H4 (cell line): ENCODE measurements around the gene RELL2. TPM values are rescaled to one million over a fixed set of nuclear protein-coding genes. Genes with fewer than 3 reads are reported as not detected.

Experiments used
- DNase-seq: peaks from one replicate; pipeline ENCODE4 v3.0.0-alpha.2; 2015; ENCODE audit warnings: low spot score
- total RNA-seq: library from RNA; depleted of rRNA; stranded (reverse); fragments of >200 nt; shearing (Covaris generic); gene quantifications from 2 replicates; pipeline ENCODE4 v1.2.3, GENCODE V29; 2014

The RELL2 gene
- total RNA-seq, 1 experiment from 2014 or later = 4.5 TPM

- DNase-seq = peak; percentile 95
These were observed 17.8 kb upstream of the RELL2 start, which contains the start of gene DIAPH1 for GRCh38 chr5:141618804-141619554. Gene DIAPH1, minus strand, starts transcription at chr5:141619000. Its CDS starts 86 bp downstream, at chr5:141618914.

- DNase-seq = no peak
These were observed 13.6 kb upstream of the RELL2 start for GRCh38 chr5:141623186-141623585.

GRCh38 chr5:141623611-141624010, 13.2 kb upstream of the RELL2 start:
- DNase-seq = no peak

GRCh38 chr5:141628175-141628788, 8.5 kb upstream of the RELL2 start:
- DNase-seq = no peak

- DNase-seq = no peak
These were observed 6.1 kb upstream of the RELL2 start for GRCh38 chr5:141630570-141631140.

- DNase-seq = no peak
These were observed 4.1 kb upstream of the RELL2 start for GRCh38 chr5:141632650-141633049.

- DNase-seq = no peak
These were observed 2.8 kb upstream of the RELL2 start for GRCh38 chr5:141633871-141634561.

GRCh38 chr5:141634720-141635119, 2.1 kb upstream of the RELL2 start:
- no peak for DNase-seq

- DNase-seq = no peak
These were observed 1.2 kb upstream of the RELL2 start for GRCh38 chr5:141635646-141636045.

- DNase-seq = no peak
These were observed 738 bp upstream of the RELL2 start for GRCh38 chr5:141636106-141636412.

- DNase-seq = no peak
These were observed 448 bp downstream of the RELL2 start for GRCh38 chr5:141637123-141637766.

GRCh38 chr5:141637767-141638419, 1.1 kb downstream of the RELL2 start:
- no peak for DNase-seq

- DNase-seq = no peak
These were observed 2.0 kb downstream of the RELL2 start for GRCh38 chr5:141638771-141639170.

- no peak for DNase-seq
These were observed 2.7 kb downstream of the RELL2 start for GRCh38 chr5:141639357-141640050.

- DNase-seq = no peak
These were observed 3.2 kb downstream of the RELL2 start for GRCh38 chr5:141640051-141640415.

- DNase-seq = no peak
These were observed 3.9 kb downstream of the RELL2 start for GRCh38 chr5:141640698-141641097.

GRCh38 chr5:141641634-141642267, 5.0 kb downstream of the RELL2 start:
- DNase-seq = peak; percentile 71

- no peak for DNase-seq
These were observed 9.2 kb downstream of the RELL2 start for GRCh38 chr5:141646026-141646425.

- no peak for DNase-seq
These were observed 10.4 kb downstream of the RELL2 start for GRCh38 chr5:141647242-141647641.

- no peak for DNase-seq
These were observed 11.1 kb downstream of the RELL2 start for GRCh38 chr5:141647851-141648250.
